Keratinocyte (primary cell): ENCODE data around the gene BATF2. TPM values are rescaled to one million over a fixed set of nuclear protein-coding genes. Genes with fewer than 3 reads are reported as not detected.

Experiments used
- DNase-seq: peaks from one replicate; pipeline ENCODE4 v3.0.0-alpha.2; 2011; ENCODE audit warnings: low read depth, missing footprints, low spot score
- FAIRE-seq: peaks from 2 replicates; lab custom pipeline; 2011; peaks lifted over from hg19 to GRCh38; lab: Jason Lieb, UNC
- H2AFZ ChIP-seq: 2 replicates; pipeline ENCODE4 v1.6.0; 2012; ENCODE audit warnings: low read length, control low read depth, inconsistent platforms; ENCODE audit not compliant: control insufficient read depth
- H3K27ac ChIP-seq: 2 replicates; pipeline ENCODE4 v1.5.1; 2011; ENCODE audit warnings: low read length; ENCODE audit not compliant: control insufficient read depth, insufficient read depth
- H3K27me3 ChIP-seq: 3 replicates; pipeline ENCODE4 v1.6.0; 2011; ENCODE audit warnings: low read length; ENCODE audit not compliant: control insufficient read depth, insufficient read depth; ENCODE audit errors: extremely low read depth
- H3K36me3 ChIP-seq, 2 experiments: 2 replicates in 1 of 2; 3 replicates in 1 of 2; pipeline ENCODE4 v1.5.1; 2011; ENCODE audit warnings: low read length in 2 of 2, mild to moderate bottlenecking in 1 of 2; ENCODE audit not compliant: control insufficient read depth in 2 of 2, insufficient read depth in 2 of 2; ENCODE audit errors: extremely low read depth in 1 of 2
- H3K4me1 ChIP-seq: 3 replicates; pipeline ENCODE4 v1.5.1; 2011; ENCODE audit warnings: low read length; ENCODE audit not compliant: control insufficient read depth, insufficient read depth; ENCODE audit errors: extremely low read depth
- H3K4me2 ChIP-seq: 3 replicates; pipeline ENCODE4 v1.6.0; 2011; ENCODE audit warnings: low read depth, low read length; ENCODE audit not compliant: control insufficient read depth, insufficient read depth; ENCODE audit errors: extremely low read depth
- H3K4me3 ChIP-seq, 3 experiments: fragments of 200-600 bp in 1 of 3; sonication (generic) in 1 of 3; 2 replicates in 2 of 3; 3 replicates in 1 of 3; pipeline ENCODE4 v1.5.1; 2011 to 2016; ENCODE audit warnings: low read length in 3 of 3, mild to moderate bottlenecking in 3 of 3, control low read depth in 2 of 3, inconsistent platforms in 1 of 3, low read depth in 1 of 3, mixed read lengths in 1 of 3, mixed run types in 1 of 3, moderate library complexity in 1 of 3; ENCODE audit not compliant: control insufficient read depth in 2 of 3, insufficient read depth in 2 of 3; ENCODE audit errors: extremely low read depth in 1 of 3
- H3K79me2 ChIP-seq: 2 replicates; pipeline ENCODE4 v1.6.0; 2012; ENCODE audit warnings: low read length; ENCODE audit not compliant: control insufficient read depth, insufficient read depth
- H3K9ac ChIP-seq: 3 replicates; pipeline ENCODE4 v1.6.0; 2011; ENCODE audit warnings: low read length; ENCODE audit not compliant: control insufficient read depth, insufficient read depth; ENCODE audit errors: extremely low read depth
- H3K9me1 ChIP-seq: 3 replicates; pipeline ENCODE4 v1.6.0; 2011; ENCODE audit warnings: low read length; ENCODE audit not compliant: control insufficient read depth, insufficient read depth; ENCODE audit errors: extremely low read depth
- H3K9me3 ChIP-seq: 2 replicates; pipeline ENCODE4 v1.5.1; 2012; ENCODE audit warnings: low read depth, low read length; ENCODE audit not compliant: control insufficient read depth
- H4K20me1 ChIP-seq: 3 replicates; pipeline ENCODE4 v1.6.0; 2011; ENCODE audit warnings: low read length; ENCODE audit not compliant: control insufficient read depth, insufficient read depth; ENCODE audit errors: extremely low read depth
- CTCF ChIP-seq, 3 experiments: IDR thresholded peaks in 1 of 3; conservative IDR thresholded peaks in 1 of 3; optimal IDR thresholded peaks in 1 of 3; 2 replicates in 2 of 3; 3 replicates in 1 of 3; pipeline versions ENCODE3 to v1.5.1; 2011; ENCODE audit warnings: low read length in 3 of 3, mild to moderate bottlenecking in 3 of 3, moderate library complexity in 2 of 3, control low read depth in 1 of 3, inconsistent platforms in 1 of 3; ENCODE audit not compliant: insufficient read depth in 2 of 3; ENCODE audit errors: extremely low read depth in 1 of 3
- EZH2 ChIP-seq: IDR thresholded peaks from one replicate; pipeline ENCODE4 v1.6.1; 2012; ENCODE audit warnings: inconsistent platforms, mild to moderate bottlenecking, low read length, moderate library complexity
- dilution Hi-C: fragments of 300-500 bp; cut with MboI; formaldehyde crosslinking; loops from one replicate; pipeline ENCODE4 v1.7.0; 2020; ENCODE audit warnings: low sequenced_read_pairs; ENCODE audit not compliant: extremely low pct_ligation_motif_present
- polyA plus RNA-seq, 5 experiments: library from polyadenylated mRNA; depleted of rRNA in 3 of 5; stranded (reverse) in 3 of 5; stranded (forward) in 1 of 5; unstranded in 1 of 5; fragments of >200 nt; gene quantifications; 1 replicate in 1 of 5; 2 replicates in 3 of 5; 3 replicates in 1 of 5; pipeline versions ENCODE4 v1.2.1 to v1.2.3, GENCODE V29; 2011 to 2012; ENCODE audit warnings: missing spikeins in 2 of 5, low read depth in 1 of 5, low replicate concordance in 1 of 5

The BATF2 gene
- polyA plus RNA-seq, 1 donor (not counting 4 experiments of a cell fraction or from before 2014, with no cell fraction given): 0.10 TPM

- no peaks in the 10 kb centered on the region for H3K9me3 ChIP-seq
- dilution Hi-C loops: no loop called here
- H4K20me1 ChIP-seq: no peaks in the 10 kb centered on the region
- H3K4me1 ChIP-seq: no peaks in the 10 kb centered on the region
- no peak overlapping the region for H2AFZ ChIP-seq
- no peaks in the 10 kb centered on the region for H3K27me3 ChIP-seq
- no peak overlapping the region for H3K4me3 ChIP-seq
- peaks cover 2% of the 10 kb centered on the region for H3K9me1 ChIP-seq
- H3K4me2 ChIP-seq: no peak overlapping the region
- FAIRE-seq (no peak), DNase-seq (no peak)
- H3K36me3 ChIP-seq: peaks cover 13 to 18% of the 10 kb centered on the region in 2 experiments
- peaks cover 4% of the 10 kb centered on the region for H3K79me2 ChIP-seq
- no peak for TF ChIP-seq EZH2
- no peak for TF ChIP-seq CTCF (optimal IDR thresholded peaks at IDR 0.05 in 1 of 3, IDR thresholded peaks at IDR 0.05 in 1 of 3, conservative IDR thresholded peaks at IDR 0.05 in 1 of 3; ENCODE audit: extremely low read depth in 1 of 3, insufficient read depth in 2 of 3, low read length in 3 of 3)
- no peak overlapping the region for H3K27ac ChIP-seq
- no peak overlapping the region for H3K9ac ChIP-seq
Measured at GRCh38 chr11:65021003-65021402, 24.2 kb upstream of the BATF2 start.

GRCh38 chr11:65019824-65020223, 23.1 kb upstream of the BATF2 start:
- Histone ChIP-seq H3K36me3 (peaks cover 13 to 18% of the 10 kb centered on the region in 2 experiments), H3K27ac (no peak overlapping the region), H2AFZ (no peak overlapping the region), H3K9ac (no peak overlapping the region), H3K9me1 (peaks cover 2% of the 10 kb centered on the region), H3K4me1 (no peaks in the 10 kb centered on the region), H4K20me1 (no peaks in the 10 kb centered on the region), H3K9me3 (no peaks in the 10 kb centered on the region), H3K4me2 (no peak overlapping the region), H3K4me3 (no peak overlapping the region), H3K79me2 (peaks cover 5% of the 10 kb centered on the region), H3K27me3 (no peaks in the 10 kb centered on the region)
- DNase-seq: no peak
- dilution Hi-C loops: no loop called here
- FAIRE-seq: no peak
- TF ChIP-seq EZH2: no peak
- TF ChIP-seq CTCF (optimal IDR thresholded peaks at IDR 0.05 in 1 of 3, IDR thresholded peaks at IDR 0.05 in 1 of 3, conservative IDR thresholded peaks at IDR 0.05 in 1 of 3; ENCODE audit: extremely low read depth in 1 of 3, insufficient read depth in 2 of 3, low read length in 3 of 3): no peak
